ENCODE measurements around the gene POM121.
"Not testable (repeated sequence)": the region's sequence is repeated elsewhere in the genome, so short reads cannot be mapped to it uniquely, and the experiment has no call there.

GRCh38 chr7:72950432-72950831 is 25.5 kb downstream of the POM121 start:
- TF ChIP-seq, protein P1, sequence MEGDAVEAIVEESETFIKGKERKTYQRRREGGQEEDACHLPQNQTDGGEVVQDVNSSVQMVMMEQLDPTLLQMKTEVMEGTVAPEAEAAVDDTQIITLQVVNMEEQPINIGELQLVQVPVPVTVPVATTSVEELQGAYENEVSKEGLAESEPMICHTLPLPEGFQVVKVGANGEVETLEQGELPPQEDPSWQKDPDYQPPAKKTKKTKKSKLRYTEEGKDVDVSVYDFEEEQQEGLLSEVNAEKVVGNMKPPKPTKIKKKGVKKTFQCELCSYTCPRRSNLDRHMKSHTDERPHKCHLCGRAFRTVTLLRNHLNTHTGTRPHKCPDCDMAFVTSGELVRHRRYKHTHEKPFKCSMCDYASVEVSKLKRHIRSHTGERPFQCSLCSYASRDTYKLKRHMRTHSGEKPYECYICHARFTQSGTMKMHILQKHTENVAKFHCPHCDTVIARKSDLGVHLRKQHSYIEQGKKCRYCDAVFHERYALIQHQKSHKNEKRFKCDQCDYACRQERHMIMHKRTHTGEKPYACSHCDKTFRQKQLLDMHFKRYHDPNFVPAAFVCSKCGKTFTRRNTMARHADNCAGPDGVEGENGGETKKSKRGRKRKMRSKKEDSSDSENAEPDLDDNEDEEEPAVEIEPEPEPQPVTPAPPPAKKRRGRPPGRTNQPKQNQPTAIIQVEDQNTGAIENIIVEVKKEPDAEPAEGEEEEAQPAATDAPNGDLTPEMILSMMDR (IDR thresholded peaks at IDR 0.05 in 8 of 11, conservative IDR thresholded peaks at IDR 0.05 in 3 of 11), result not testable (repeated sequence)
- not testable (repeated sequence) for TF ChIP-seq POLR2A (IDR thresholded peaks at IDR 0.05)
